Raji (cell line): ENCODE results near the gene GGN.

ENCODE experiments used
- POLR2A ChIP-seq: IDR thresholded peaks from 2 replicates; pipeline ENCODE4 v1.6.1; 2011; ENCODE audit warnings: low read depth, low read length, control low read depth; ENCODE audit not compliant: insufficient read depth

The GGN gene

GRCh38 chr19:38395381-38396114 lies 7.7 kb upstream of the GGN start:
- no peak for TF ChIP-seq POLR2A

- no peak for TF ChIP-seq POLR2A
These were observed 6.7 kb upstream of the GGN start for GRCh38 chr19:38394488-38394887.

GRCh38 chr19:38392707-38393308 lies 5.0 kb upstream of the GGN start:
- no peak for TF ChIP-seq POLR2A

DNA sequence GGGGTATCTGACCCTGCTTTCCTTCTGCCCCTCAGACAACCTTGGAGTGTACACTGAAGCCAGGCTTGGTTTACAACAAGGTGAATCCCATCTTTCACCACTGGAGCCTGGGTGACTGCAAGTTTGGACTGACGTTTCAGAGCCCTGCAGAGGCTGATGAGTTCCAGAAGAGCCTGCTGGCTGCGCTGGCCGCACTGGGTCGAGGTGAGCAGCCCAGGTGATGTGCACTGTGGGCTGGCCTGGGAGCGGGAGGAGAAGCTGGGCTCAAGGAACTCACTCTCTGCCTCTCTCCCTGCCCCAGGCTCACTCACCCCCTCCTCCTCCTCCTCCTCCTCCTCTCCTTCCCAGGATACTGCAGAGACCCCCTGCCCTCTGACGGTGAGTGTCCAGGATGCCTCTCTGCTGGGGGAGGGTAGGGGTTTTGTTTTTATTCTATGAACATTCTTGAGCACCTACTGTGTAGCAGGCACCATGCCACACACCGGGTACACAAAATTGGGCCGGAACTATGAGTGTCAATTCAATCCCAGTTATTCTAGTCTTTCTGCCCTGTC lies 4.2 kb upstream of the GGN start:
- TF ChIP-seq POLR2A = no peak

DNA sequence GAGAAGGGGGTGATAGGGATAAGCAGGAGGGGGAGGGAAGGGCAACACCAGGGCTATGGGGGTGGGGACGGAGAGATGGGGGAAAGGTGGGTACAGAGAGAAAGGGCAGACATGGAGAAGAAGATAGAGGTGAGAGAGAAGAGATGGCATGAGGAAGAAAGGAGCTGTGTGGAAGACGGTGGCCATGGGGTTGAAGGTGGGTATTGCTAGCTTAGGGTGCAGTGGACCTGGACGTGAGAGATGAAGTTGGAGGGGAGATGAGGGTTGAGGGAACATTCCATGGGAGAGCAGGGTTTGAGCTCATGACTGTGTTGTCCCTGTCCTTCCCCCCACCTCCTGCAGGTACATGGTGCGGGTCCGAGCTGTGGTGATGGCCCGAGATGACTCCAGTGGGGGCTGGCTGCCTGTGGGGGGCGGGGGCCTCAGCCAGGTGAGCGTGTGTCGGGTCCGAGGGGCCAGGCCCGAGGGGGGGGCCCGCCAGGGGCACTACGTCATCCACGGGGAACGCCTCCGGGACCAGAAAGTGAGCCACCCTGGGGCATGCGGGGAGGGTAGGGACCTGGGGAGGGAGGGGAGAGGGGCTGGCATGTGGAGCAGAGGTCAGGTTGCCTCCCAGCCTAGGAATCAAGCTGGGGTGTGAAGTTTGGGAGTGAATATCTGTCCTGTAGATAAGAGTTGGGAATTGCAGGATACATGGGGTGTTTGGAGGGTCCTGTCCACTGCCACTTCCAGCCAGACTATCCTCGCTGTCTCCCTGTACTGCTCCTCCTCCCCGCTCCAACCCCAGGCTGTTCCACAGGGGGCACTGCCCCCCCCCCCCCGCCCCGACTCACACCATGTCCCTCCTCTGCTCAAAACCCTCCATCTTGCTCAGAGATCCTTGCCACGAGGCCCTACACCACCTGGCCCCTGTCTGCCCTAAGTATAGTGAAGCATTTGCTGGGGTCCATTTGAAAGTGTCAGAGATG lies 2.4 kb upstream of the GGN start:
- no peak for TF ChIP-seq POLR2A

GRCh38 chr19:38389101-38389925 lies 1.5 kb upstream of the GGN start:
- TF ChIP-seq POLR2A = no peak

DNA sequence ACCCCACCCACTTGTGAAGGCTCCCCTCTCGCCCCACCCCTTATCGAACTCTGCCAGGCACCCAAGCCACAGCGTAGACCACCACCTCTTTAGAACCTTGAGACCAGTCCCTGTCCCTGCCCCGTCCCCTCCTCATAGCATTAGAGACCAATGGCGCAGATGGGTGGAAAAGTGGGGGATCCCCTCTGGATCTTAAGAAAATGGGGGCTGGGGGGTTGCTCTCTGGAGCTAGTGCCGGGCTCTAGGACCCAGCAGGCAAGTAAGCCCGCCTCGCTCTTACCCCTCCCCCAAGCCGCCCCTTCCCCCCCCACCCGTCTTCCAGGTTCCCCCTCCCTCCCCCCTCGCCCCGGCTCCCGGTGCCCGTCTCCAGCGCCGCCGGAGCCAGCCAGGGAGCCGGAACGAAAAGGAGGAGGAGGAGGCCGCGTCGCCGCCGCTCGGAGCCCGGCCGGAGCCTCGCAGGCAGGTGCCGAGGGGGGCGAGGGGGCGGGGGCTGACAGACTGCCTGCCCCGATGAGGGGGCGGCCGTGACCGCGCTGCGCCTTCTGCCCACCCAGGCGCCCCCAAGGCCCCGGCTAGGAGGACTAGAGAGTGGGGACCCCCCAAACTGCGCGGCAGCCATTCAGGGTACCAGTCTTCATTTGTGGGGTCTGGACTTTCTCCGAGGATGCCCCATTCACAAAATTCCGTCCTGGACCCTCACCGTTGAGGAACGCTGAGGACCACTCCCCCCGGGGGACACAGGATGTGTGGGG lies 691 bp upstream of the GGN start, which contains the start of gene SPRED3:
SPRED3 (plus strand) TSS at position 349 of the 752 bp plus-strand sequence. CDS start 1,606 bp downstream, outside the sequence.
- no peak for TF ChIP-seq POLR2A

DNA sequence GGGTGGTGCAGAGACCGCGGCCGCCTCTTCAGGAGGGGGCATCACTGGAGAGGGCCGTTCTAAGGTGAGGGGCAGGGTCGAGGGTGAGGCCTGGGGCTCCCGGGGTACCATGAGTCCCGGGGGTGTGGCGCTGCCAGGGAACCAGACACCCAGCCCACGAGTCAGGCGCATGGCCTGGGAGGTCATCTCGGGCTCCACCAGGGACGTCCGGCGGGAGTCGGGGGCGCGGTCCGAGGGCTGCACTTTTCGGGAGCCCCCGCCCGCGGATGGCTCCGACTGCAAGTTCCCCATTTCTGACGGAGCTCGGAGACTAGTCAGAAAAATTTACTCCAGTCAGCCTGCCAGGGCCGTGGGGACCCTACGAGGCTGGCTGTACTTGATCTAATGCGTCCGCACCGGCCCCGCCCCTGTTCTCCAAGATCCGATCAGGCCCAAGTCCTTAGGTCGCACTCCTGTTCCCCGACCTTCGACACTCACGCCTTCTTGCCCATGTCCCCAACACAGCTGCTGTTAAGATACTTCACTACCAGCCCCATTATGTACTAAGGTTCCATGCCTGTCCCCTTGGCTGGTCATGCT lies 774 bp downstream of the GGN start:
- no peak for TF ChIP-seq POLR2A

DNA sequence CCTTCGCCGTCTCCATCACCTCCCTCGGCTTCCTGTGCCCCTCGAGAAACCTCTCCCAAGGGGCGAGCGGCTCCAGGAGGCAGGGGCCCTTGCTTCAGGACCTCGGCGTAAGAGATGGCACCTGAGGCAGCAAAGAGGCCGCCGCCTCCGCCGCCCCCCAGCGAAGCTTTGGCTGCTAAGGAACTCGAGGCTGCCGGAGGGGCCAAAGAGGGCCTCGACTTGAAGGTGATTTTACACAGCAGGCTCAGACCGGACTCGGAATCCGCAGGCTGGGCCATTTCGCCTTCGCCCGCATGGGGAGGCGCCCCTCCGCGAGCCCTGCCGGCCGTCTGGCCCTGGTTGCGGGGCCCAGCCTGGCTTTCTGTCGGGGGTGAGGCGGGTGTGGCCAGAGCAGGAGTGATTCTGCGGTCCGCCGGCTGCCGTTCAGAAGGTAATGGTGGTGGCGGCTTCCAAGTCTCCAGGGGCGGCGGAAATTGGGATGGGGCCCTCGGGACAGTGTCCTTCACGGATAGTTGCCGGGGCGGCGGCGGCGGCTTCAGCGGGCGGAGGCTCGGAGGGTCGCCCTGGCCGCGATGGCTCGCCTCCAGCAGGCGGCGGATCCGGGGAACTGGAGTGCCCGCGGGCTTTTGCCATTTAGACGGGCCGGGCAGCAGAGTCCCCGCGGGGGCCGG lies 1.4 kb downstream of the GGN start:
- no peak for TF ChIP-seq POLR2A

- no peak for TF ChIP-seq POLR2A
These were observed 2.0 kb downstream of the GGN start for GRCh38 chr19:38385804-38386257.

DNA sequence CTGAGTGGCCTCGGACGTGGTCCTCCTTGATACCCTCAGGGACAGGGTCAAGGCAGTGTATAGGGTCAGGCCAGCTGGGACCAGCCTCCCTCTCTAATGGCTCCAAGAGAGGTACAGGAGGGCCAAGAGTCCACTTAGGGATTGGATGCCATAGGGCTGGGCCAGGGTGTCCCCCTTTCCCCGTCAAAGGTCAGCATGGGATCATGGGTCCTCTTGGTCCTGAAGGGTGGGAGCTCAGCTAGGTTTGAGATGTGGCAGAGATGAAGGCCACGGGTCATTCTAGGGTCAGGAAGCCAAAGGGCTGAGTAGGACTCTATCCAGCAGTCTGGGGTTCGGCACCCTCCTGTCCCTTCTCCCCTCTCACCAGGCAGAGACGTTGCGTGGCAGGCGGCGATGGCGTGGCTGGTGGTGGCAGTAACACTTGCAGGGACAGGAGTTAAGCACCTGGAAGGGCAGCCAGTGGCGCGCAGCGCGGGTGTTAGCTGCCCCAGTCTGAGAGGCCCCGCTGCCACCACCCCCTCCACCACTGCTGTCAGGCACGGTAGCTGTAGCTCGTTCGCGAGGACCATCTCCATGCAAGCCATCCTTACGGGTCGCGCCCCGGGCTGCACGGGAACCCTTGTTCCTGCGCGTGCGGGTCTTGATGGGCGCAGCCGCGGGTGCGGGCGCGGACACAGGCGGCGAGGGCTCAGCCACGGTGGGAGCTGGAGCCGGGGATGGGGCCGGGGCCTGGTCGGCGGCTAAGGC lies 2.6 kb downstream of the GGN start:
- no peak for TF ChIP-seq POLR2A

DNA sequence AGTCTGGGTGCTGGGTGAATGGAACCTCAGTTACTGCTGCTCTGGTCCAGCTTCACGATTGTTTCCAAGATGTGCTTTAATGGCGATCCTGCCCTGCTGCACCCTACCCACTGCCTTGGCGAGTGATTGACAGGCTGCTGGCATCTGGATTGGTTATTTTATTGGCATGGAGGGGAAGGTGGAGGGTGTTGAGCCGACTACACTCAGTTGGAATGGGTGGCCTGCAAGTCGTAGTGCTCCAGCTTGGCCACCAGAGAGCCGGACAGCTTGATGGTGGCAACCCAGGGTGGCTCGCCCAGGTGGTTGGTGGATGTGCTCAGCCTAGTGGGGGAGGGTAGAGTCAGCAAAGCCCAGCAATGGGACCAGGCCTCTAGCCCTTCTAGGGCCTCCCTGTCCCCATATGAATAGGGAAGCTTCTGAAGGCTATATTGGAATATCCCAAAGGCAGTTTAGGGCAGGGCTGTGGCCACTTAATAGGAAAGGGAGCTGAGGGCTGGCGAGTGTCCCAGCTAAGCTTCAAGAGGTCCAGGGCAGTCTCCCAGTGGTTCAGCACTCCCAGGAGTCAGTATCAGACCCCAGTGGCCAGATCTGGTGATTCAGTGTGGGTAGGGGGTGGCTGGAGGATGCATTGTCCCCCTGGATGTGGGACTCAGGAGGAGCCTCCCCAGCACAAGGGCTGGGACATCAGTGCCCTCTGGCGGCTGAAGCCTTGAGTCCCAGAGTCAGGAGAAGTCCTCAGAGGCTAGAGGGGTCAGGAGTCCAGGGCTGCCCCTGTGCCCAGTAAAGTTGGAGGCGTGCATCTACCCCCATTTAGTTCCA lies 3.4 kb downstream of the GGN start:
- TF ChIP-seq POLR2A = no peak

DNA sequence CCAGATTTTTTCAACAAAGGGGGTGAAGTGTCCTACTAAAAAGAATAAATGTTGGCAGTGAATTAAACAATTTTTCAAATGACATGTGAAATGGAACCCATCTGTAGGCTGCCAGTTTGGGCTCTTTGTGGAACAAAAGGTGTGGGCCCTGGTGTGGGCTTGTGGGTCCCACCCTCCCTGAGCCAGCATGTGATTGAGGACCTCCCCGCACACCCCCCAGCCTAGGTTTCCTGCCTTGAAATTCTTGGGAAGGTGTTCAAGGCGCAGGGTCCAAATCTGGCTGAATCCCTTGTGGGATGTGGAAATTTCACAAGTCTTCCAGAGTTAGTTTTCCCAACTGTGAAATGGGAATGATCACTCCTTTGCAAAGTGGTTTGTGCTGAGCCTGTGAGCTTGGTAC lies 4.1 kb downstream of the GGN start:
- TF ChIP-seq POLR2A = no peak
